H9 (cell line): ENCODE results near the gene PCA3. TPM values are rescaled to one million over a fixed set of nuclear protein-coding genes. Genes with fewer than 3 reads are reported as not detected.

ENCODE experiments used
- DNase-seq: peaks from one replicate; pipeline ENCODE4 v3.0.0-alpha.2; 2017
- H2AFZ ChIP-seq: one replicate; pipeline ENCODE4 v1.6.1; 2013; ENCODE audit warnings: mild to moderate bottlenecking, low read length, control low read depth, moderate library complexity
- H2AK5ac ChIP-seq: 2 replicates; pipeline ENCODE4 v1.6.1; 2013; ENCODE audit warnings: low read length, control low read depth, mixed read lengths; ENCODE audit not compliant: insufficient read length
- H2BK120ac ChIP-seq: one replicate; pipeline ENCODE4 v1.6.1; 2013; ENCODE audit warnings: low read depth, mild to moderate bottlenecking, low read length, control low read depth, inconsistent platforms; ENCODE audit not compliant: poor library complexity, severe bottlenecking
- H2BK12ac ChIP-seq: 2 replicates; pipeline ENCODE4 v1.6.1; 2013; ENCODE audit warnings: low read length, control low read depth, mixed read lengths, low read depth; ENCODE audit not compliant: insufficient read length
- H2BK15ac ChIP-seq: 2 replicates; pipeline ENCODE4 v1.6.1; 2013; ENCODE audit warnings: low read depth, low read length, control low read depth
- H2BK20ac ChIP-seq: one replicate; pipeline ENCODE4 v1.6.1; 2013; ENCODE audit warnings: low read depth, mild to moderate bottlenecking, low read length, control low read depth, inconsistent platforms; ENCODE audit not compliant: poor library complexity, severe bottlenecking
- H2BK5ac ChIP-seq: 2 replicates; pipeline ENCODE4 v1.6.1; 2013; ENCODE audit warnings: low read length, control low read depth, mixed read lengths; ENCODE audit not compliant: insufficient read length
- H3K14ac ChIP-seq: 2 replicates; pipeline ENCODE4 v1.6.1; 2013; ENCODE audit warnings: low read length, control low read depth; ENCODE audit not compliant: insufficient read depth
- H3K18ac ChIP-seq: 2 replicates; pipeline ENCODE4 v1.6.1; 2013; ENCODE audit warnings: low read depth, mild to moderate bottlenecking, mixed read lengths, low read length, control low read depth; ENCODE audit not compliant: insufficient read length
- H3K23ac ChIP-seq: 2 replicates; pipeline ENCODE4 v1.6.1; 2013; ENCODE audit warnings: low read length, control low read depth, mixed read lengths, low read depth; ENCODE audit not compliant: insufficient read length
- H3K23me2 ChIP-seq: 2 replicates; pipeline ENCODE4 v1.6.1; 2013; ENCODE audit warnings: low read depth, mild to moderate bottlenecking, mixed read lengths, low read length, control low read depth; ENCODE audit not compliant: insufficient read length, poor library complexity, severe bottlenecking
- H3K27ac ChIP-seq: 2 replicates; pipeline ENCODE4 v1.5.1; 2013; ENCODE audit warnings: low read length, control low read depth, mixed read lengths, low read depth; ENCODE audit not compliant: insufficient read length
- H3K27me3 ChIP-seq: 2 replicates; pipeline ENCODE4 v1.6.1; 2013; ENCODE audit warnings: low read length, control low read depth, inconsistent platforms; ENCODE audit not compliant: insufficient read depth
- H3K4ac ChIP-seq: 2 replicates; pipeline ENCODE4 v1.6.1; 2013; ENCODE audit warnings: low read depth, mild to moderate bottlenecking, control low read depth, inconsistent platforms, low read length, moderate library complexity
- H3K4me1 ChIP-seq: 2 replicates; pipeline ENCODE4 v1.6.1; 2013; ENCODE audit warnings: low read length, control low read depth, inconsistent platforms; ENCODE audit not compliant: insufficient read depth
- H3K4me2 ChIP-seq: 2 replicates; pipeline ENCODE4 v1.6.1; 2013; ENCODE audit warnings: low read length, control low read depth, mixed read lengths; ENCODE audit not compliant: insufficient read length, insufficient read depth
- H3K56ac ChIP-seq: 2 replicates; pipeline ENCODE4 v1.6.1; 2013; ENCODE audit warnings: low read depth, mild to moderate bottlenecking, mixed read lengths, low read length, control low read depth; ENCODE audit not compliant: insufficient read length
- H3K79me1 ChIP-seq: 2 replicates; pipeline ENCODE4 v1.6.1; 2013; ENCODE audit warnings: low read depth, mild to moderate bottlenecking, moderate library complexity, low read length, control low read depth, inconsistent platforms; ENCODE audit not compliant: insufficient read depth, poor library complexity, severe bottlenecking
- H3K79me2 ChIP-seq: 2 replicates; pipeline ENCODE4 v1.6.1; 2013; ENCODE audit warnings: low read length, control low read depth, inconsistent platforms; ENCODE audit not compliant: insufficient read depth
- H3K9ac ChIP-seq: 2 replicates; pipeline ENCODE4 v1.6.1; 2013; ENCODE audit warnings: low read length, control low read depth, mixed read lengths; ENCODE audit not compliant: insufficient read length; ENCODE audit errors: extremely low read depth
- H3K9me3 ChIP-seq: one replicate; pipeline ENCODE4 v1.6.1; 2013; ENCODE audit warnings: low read depth, low read length, inconsistent platforms; ENCODE audit not compliant: control insufficient read depth
- H3T11ph ChIP-seq: one replicate; pipeline ENCODE4 v1.6.1; 2013; ENCODE audit warnings: mild to moderate bottlenecking, low read length, control low read depth, inconsistent platforms
- H4K20me1 ChIP-seq: one replicate; pipeline ENCODE4 v1.6.1; 2013; ENCODE audit not compliant: control insufficient read depth, insufficient read length, insufficient read depth
- H4K5ac ChIP-seq: 2 replicates; pipeline ENCODE4 v1.6.1; 2013; ENCODE audit warnings: low read depth, mild to moderate bottlenecking, mixed read lengths, low read length, control low read depth; ENCODE audit not compliant: insufficient read length
- H4K8ac ChIP-seq: replicated peaks from 2 replicates; pipeline ENCODE4 v1.6.1; 2013; ENCODE audit warnings: low read length, control low read depth, mixed read lengths, low read depth; ENCODE audit not compliant: insufficient read length
- H4K91ac ChIP-seq: 2 replicates; pipeline ENCODE4 v1.6.1; 2013; ENCODE audit warnings: low read depth, mild to moderate bottlenecking, moderate library complexity, mixed read lengths, low read length, control low read depth; ENCODE audit not compliant: insufficient read length
- H3K27ac Mint-ChIP-seq, 3 experiments: 2 replicates in 2 of 3; 3 replicates in 1 of 3; pipeline ENCODE4 v1.8.0; 2020 to 2021; ENCODE audit warnings: mixed read lengths in 3 of 3, mild to moderate bottlenecking in 1 of 3, moderate library complexity in 1 of 3
- H3K27me3 Mint-ChIP-seq: 2 replicates; pipeline ENCODE4 v1.8.0; 2021; ENCODE audit warnings: low read depth, mild to moderate bottlenecking, moderate library complexity, mixed read lengths
- H3K36me3 Mint-ChIP-seq, 3 experiments: 2 replicates in 2 of 3; 3 replicates in 1 of 3; pipeline ENCODE4 v1.8.0; 2020 to 2021; ENCODE audit warnings: low read depth in 3 of 3, mixed read lengths in 3 of 3; ENCODE audit not compliant: insufficient read depth in 1 of 3
- H3K4me1 Mint-ChIP-seq, 2 experiments: 2 replicates each; pipeline ENCODE4 v1.8.0; 2020; ENCODE audit warnings: mixed read lengths in 2 of 2
- H3K4me3 Mint-ChIP-seq, 2 experiments: 2 replicates in 1 of 2; 3 replicates in 1 of 2; pipeline ENCODE4 v1.8.0; 2020 to 2021; ENCODE audit warnings: mild to moderate bottlenecking in 2 of 2, mixed read lengths in 2 of 2, moderate library complexity in 1 of 2
- H3K9me3 Mint-ChIP-seq, 2 experiments: 2 replicates in 1 of 2; 3 replicates in 1 of 2; pipeline ENCODE4 v1.8.0; 2020; ENCODE audit warnings: mild to moderate bottlenecking in 2 of 2, mixed read lengths in 2 of 2, moderate library complexity in 1 of 2
- CTCF ChIP-seq: fragments of 200-600 bp; sonication (generic); conservative IDR thresholded peaks from 3 replicates; pipeline ENCODE4 v1.8.0; 2021; ENCODE audit warnings: antibody characterized with exemption, mild to moderate bottlenecking
- WGBS: extraction: QIAGEN DNeasy Blood & Tissue Kit; methylation state at CpG from one replicate; pipeline ENCODE4 v1.1.7; 2013; ENCODE audit warnings: missing lambda C conversion rate, low lambda C conversion rate, mixed read lengths; ENCODE audit not compliant: insufficient read length; ENCODE audit errors: extremely low coverage; 5-methylcytosine and 5-hydroxymethylcytosine counted together
- total RNA-seq: library from RNA; stranded (reverse); gene quantifications from 2 replicates; pipeline ENCODE4 v1.2.1, GENCODE V29; 2021

The PCA3 gene
- total RNA-seq, 1 experiment from 2014 or later = not detected

GRCh38 chr9:76738402-76738801 is 25.8 kb upstream of the PCA3 start:
- Mint-ChIP-seq H3K9me3 (peaks cover 0 to 6% of the 10 kb centered on the region in 2 experiments; a peak in 2 of 5 replicates), H3K27me3 (peaks cover 3% of the 10 kb centered on the region; the same call in 1 of the 2 replicates), H3K4me1 (peaks cover 5 to 7% of the 10 kb centered on the region in 2 experiments; a peak in 3 of 4 replicates), H3K27ac (no peak overlapping the region), H3K36me3 (peaks cover 0 to 4% (median 0%) of the 10 kb centered on the region in 3 experiments; a peak in 1 of 7 replicates), H3K4me3 (no peak overlapping the region)
- Histone ChIP-seq H4K5ac (no peak overlapping the region), H3K23ac (no peak overlapping the region), H2AFZ (no peak overlapping the region), H3K56ac (no peak overlapping the region), H3K27me3 (no peaks in the 10 kb centered on the region), H3K4ac (no peak overlapping the region), H3K14ac (no peak overlapping the region), H2BK12ac (no peak overlapping the region), H3K4me1 (no peaks in the 10 kb centered on the region), H4K91ac (no peak overlapping the region), H3K27ac (no peak overlapping the region), H3K18ac (no peak overlapping the region), H2BK120ac (no peak overlapping the region), H4K8ac (no peak overlapping the region), H2BK5ac (no peak overlapping the region), H3K9me3 (no peaks in the 10 kb centered on the region), H3K9ac (no peak overlapping the region), H3K79me2 (no peaks in the 10 kb centered on the region), H3K79me1 (no peaks in the 10 kb centered on the region), H2BK15ac (no peak overlapping the region), H3T11ph (no peak overlapping the region), H3K4me2 (no peak overlapping the region), H2BK20ac (no peak overlapping the region), H2AK5ac (no peak overlapping the region), H4K20me1 (no peaks in the 10 kb centered on the region), H3K23me2 (no peaks in the 10 kb centered on the region)
- TF ChIP-seq CTCF = no peak
- DNase-seq = no peak
- no CpG with 5 or more reads among the region's 5 CpGs for WGBS
